Astrocyte (in vitro differentiated cells and primary cell): ENCODE measurements around the gene RAP1GAP.

ENCODE experiments used
- EZH2 ChIP-seq: IDR thresholded peaks from 2 replicates; pipeline ENCODE4 v1.6.1; 2012; ENCODE audit warnings: mild to moderate bottlenecking, low read length, inconsistent platforms; ENCODE audit not compliant: insufficient read depth
- TF ChIP-seq, protein P1 (sequence below): IDR thresholded peaks from 2 replicates; pipeline ENCODE4 v1.5.1; 2011; ENCODE audit warnings: low read depth, mild to moderate bottlenecking, inconsistent platforms, low read length, moderate library complexity; ENCODE audit not compliant: insufficient read depth

GRCh38 chr1:21630571-21631343 is 38.4 kb downstream of the RAP1GAP start:
- TF ChIP-seq, protein P1, sequence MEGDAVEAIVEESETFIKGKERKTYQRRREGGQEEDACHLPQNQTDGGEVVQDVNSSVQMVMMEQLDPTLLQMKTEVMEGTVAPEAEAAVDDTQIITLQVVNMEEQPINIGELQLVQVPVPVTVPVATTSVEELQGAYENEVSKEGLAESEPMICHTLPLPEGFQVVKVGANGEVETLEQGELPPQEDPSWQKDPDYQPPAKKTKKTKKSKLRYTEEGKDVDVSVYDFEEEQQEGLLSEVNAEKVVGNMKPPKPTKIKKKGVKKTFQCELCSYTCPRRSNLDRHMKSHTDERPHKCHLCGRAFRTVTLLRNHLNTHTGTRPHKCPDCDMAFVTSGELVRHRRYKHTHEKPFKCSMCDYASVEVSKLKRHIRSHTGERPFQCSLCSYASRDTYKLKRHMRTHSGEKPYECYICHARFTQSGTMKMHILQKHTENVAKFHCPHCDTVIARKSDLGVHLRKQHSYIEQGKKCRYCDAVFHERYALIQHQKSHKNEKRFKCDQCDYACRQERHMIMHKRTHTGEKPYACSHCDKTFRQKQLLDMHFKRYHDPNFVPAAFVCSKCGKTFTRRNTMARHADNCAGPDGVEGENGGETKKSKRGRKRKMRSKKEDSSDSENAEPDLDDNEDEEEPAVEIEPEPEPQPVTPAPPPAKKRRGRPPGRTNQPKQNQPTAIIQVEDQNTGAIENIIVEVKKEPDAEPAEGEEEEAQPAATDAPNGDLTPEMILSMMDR, result no peak
- no peak for TF ChIP-seq EZH2
